HepG2 (cell line): ENCODE measurements around the gene WDR70. TPM values are rescaled to one million over a fixed set of nuclear protein-coding genes. Genes with fewer than 3 reads are reported as not detected.
"Not testable (repeated sequence)": the region's sequence is repeated elsewhere in the genome, so short reads cannot be mapped to it uniquely, and the experiment has no call there.

ENCODE experiments used
- ATAC-seq: fragments of 200-7000 bp; cut with Tn5 transposase; 3 replicates; pipeline ENCODE4 v1.9.1; 2020; ENCODE audit warnings: mild to moderate bottlenecking, moderate library complexity
- BruUV-seq: library from RNA; stranded (reverse); fragments of 400-500 nt; replicated peaks from 2 replicates; lab custom pipeline; 2021; lab: Mats Ljungman, UMichigan
- CTCF ChIA-PET: fragments of 300-600 bp; formaldehyde crosslinking; extraction: SDS; loops from one replicate; lab custom pipeline; 2021; ENCODE audit warnings: low total read pairs, inconsistent platforms, low intra/inter-chr PET ratio; lab: Yijun Ruan, JAX
- POLR2A ChIA-PET: fragments of 350-600 bp; sonication (Branson Sonifier 250); formaldehyde crosslinking; loops from one replicate; lab custom pipeline; 2020; ENCODE audit warnings: antibody characterized with exemption, inconsistent platforms; lab: Yijun Ruan, JAX
- DNase-seq: peaks from one replicate; pipeline ENCODE4 v3.0.0-alpha.2; 2015; ENCODE audit warnings: low spot score
- FAIRE-seq: peaks from 3 replicates; lab custom pipeline; 2011; peaks lifted over from hg19 to GRCh38; lab: Jason Lieb, UNC
- H2AFZ ChIP-seq: one replicate; pipeline ENCODE4 v1.6.1; 2011; ENCODE audit warnings: low read length, inconsistent platforms
- H3K27ac ChIP-seq: fragments of 300-600 bp; 3 replicates; pipeline ENCODE4 v1.8.0; 2011; ENCODE audit warnings: mixed run types, mild to moderate bottlenecking, mixed read lengths, low read length, inconsistent platforms; ENCODE audit not compliant: insufficient read depth; ENCODE audit errors: extremely low read length
- H3K27me3 ChIP-seq, 2 experiments: fragments of 200-600 bp in 1 of 2; 2 replicates in 1 of 2; 3 replicates in 1 of 2; pipeline versions ENCODE4 v1.6.0 to v1.8.0; 2011; ENCODE audit warnings: low read length in 2 of 2, mild to moderate bottlenecking in 2 of 2, moderate library complexity in 2 of 2, inconsistent platforms in 1 of 2; ENCODE audit not compliant: insufficient read depth in 2 of 2, control insufficient read depth in 1 of 2
- H3K36me3 ChIP-seq, 2 experiments: fragments of 200-600 bp in 1 of 2; replicated peaks in 1 of 2; 2 replicates in 1 of 2; 3 replicates in 1 of 2; pipeline versions ENCODE4 v1.5.1 to v1.8.0; 2011; ENCODE audit warnings: low read length in 2 of 2, inconsistent platforms in 1 of 2; ENCODE audit not compliant: insufficient read depth in 2 of 2, control insufficient read depth in 1 of 2
- H3K4me1 ChIP-seq: 2 replicates; pipeline ENCODE4 v1.5.1; 2012; ENCODE audit warnings: low read length, inconsistent platforms; ENCODE audit not compliant: insufficient read depth
- H3K4me2 ChIP-seq: 2 replicates; pipeline ENCODE4 v1.6.0; 2011; ENCODE audit warnings: low read depth, low read length, inconsistent platforms
- H3K4me3 ChIP-seq, 3 experiments: fragments of 200-600 bp in 1 of 3; sonication (generic), shearing (Covaris generic) in 1 of 3; replicated peaks in 1 of 3; 2 replicates each; pipeline ENCODE4 v1.5.1; 2011 to 2016; ENCODE audit warnings: low read length in 3 of 3, inconsistent platforms in 2 of 3, low read depth in 2 of 3, mild to moderate bottlenecking in 2 of 3, control low read depth in 1 of 3, mixed read lengths in 1 of 3; ENCODE audit not compliant: insufficient read depth in 1 of 3
- H3K79me2 ChIP-seq: one replicate; pipeline ENCODE4 v1.6.1; 2011; ENCODE audit warnings: low read length, inconsistent platforms; ENCODE audit not compliant: insufficient read depth
- H3K9ac ChIP-seq: 2 replicates; pipeline ENCODE4 v1.6.0; 2011; ENCODE audit warnings: mild to moderate bottlenecking, low read depth, low read length, inconsistent platforms; ENCODE audit not compliant: insufficient read depth
- H3K9me3 ChIP-seq: 2 replicates; pipeline ENCODE4 v1.5.1; 2012; ENCODE audit warnings: mild to moderate bottlenecking, low read length
- H4K20me1 ChIP-seq: 2 replicates; pipeline ENCODE4 v1.6.0; 2011; ENCODE audit warnings: inconsistent platforms, mild to moderate bottlenecking, low read length, moderate library complexity; ENCODE audit not compliant: insufficient read depth
- ZNF761 ChIP-seq: sonication (generic); formaldehyde crosslinking; conservative IDR thresholded peaks from 2 replicates; pipeline ENCODE4 v1.4.0; 2020; ENCODE audit warnings: mild to moderate bottlenecking, missing genetic modification reagents
- WGBS: methylation state at CpG from one replicate; pipeline ENCODE4 v1.1.6; 2017; ENCODE audit warnings: low lambda C conversion rate; 5-methylcytosine and 5-hydroxymethylcytosine counted together
- in situ Hi-C: cut with HindIII; loops from 2 replicates; pipeline ENCODE4 v1.10.0; 2017; ENCODE audit warnings: low pct_unique_long_range_greater_than_20kb; ENCODE audit not compliant: extremely low pct_ligation_motif_present
- intact Hi-C: fragments of 100-400 bp; cut with micrococcal nuclease; formaldehyde crosslinking; loops from one replicate; pipeline ENCODE4 v1.10.0; 2022; ENCODE audit not compliant: unreplicated experiment
- polyA plus RNA-seq, 8 experiments: library from polyadenylated mRNA; depleted of rRNA in 3 of 8; stranded (reverse) in 7 of 8; unstranded in 1 of 8; fragments of >200 nt; fragmentation: Illumina TruSeq in 4 of 8; extraction: Trizol in 4 of 8; gene quantifications; 2 replicates each; pipeline versions ENCODE4 v1.2.1 to v1.2.3, GENCODE V29; 2011 to 2016; ENCODE audit warnings: low read depth in 4 of 8, missing spikeins in 1 of 8, mixed read lengths in 1 of 8; ENCODE audit not compliant: insufficient read depth in 1 of 8
- total RNA-seq, 5 experiments: library from RNA; depleted of rRNA; stranded (reverse); fragments of >200 nt; fragmentation: Illumina TruSeq; extraction: Trizol; gene quantifications; 2 replicates each; pipeline ENCODE4 v1.2.3, GENCODE V29; 2016; ENCODE audit warnings: low read depth in 1 of 5

The WDR70 gene
- total and polyA plus RNA-seq, 2 of the 13 experiments (the other 11 are each of a cell fraction or from before 2014, with no cell fraction given), result 14.6 to 30.6 TPM

DNA sequence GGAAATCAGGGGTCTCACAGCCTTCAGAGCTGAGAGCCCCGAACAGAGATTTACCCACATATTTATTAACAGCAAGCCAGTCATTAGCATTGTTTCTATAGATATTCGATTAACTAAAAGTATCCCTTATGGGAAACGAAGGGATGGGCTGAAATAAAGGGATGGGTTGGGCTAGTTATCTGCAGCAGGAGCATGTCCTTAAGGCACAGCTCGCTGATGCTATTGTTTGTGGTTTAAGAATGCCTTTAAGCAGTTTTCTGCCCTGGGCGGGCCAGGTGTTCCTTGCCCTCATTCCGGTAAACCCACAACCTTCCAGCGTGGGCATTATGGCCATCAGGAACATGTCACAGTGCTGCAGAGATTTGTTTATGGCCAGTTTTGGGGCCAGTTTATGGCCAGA is 74.1 kb downstream of the WDR70 start:
- ATAC-seq, CTCF ChIA-PET, POLR2A ChIA-PET: not testable (repeated sequence)
- peak; percentile 100 for TF ChIP-seq ZNF761
- TF ChIP-seq, all 625 proteins: peak for 1; not testable (repeated sequence) for 624
- H3K9ac ChIP-seq, H3K4me3 ChIP-seq, H3K27me3 ChIP-seq, FAIRE-seq, H2AFZ ChIP-seq, H3K79me2 ChIP-seq, H3K9me3 ChIP-seq, DNase-seq, BruUV-seq, H3K27ac ChIP-seq, H3K36me3 ChIP-seq, H3K4me1 ChIP-seq, H3K4me2 ChIP-seq, H4K20me1 ChIP-seq, in situ Hi-C loops, intact Hi-C loops: not testable (repeated sequence)
- WGBS, result 94% methylated on average over 5 of the region's 7 CpGs

GRCh38 chr5:37454402-37455055 is 75.4 kb downstream of the WDR70 start:
- H3K4me1 ChIP-seq, BruUV-seq, POLR2A ChIA-PET, in situ Hi-C loops, intact Hi-C loops, H4K20me1 ChIP-seq, H3K27ac ChIP-seq, FAIRE-seq, ATAC-seq, DNase-seq, H3K27me3 ChIP-seq, H3K4me2 ChIP-seq, H3K4me3 ChIP-seq, CTCF ChIA-PET, H3K9me3 ChIP-seq, H3K36me3 ChIP-seq, H2AFZ ChIP-seq, H3K79me2 ChIP-seq, H3K9ac ChIP-seq: not testable (repeated sequence)
- whole genome bisulfite sequencing, result 94% methylated on average over 1 of the region's 1 CpG
